Thyroid gland (tissue), 4 donors: ENCODE measurements around the gene KIF3B.
"Not testable (repeated sequence)": the region's sequence is repeated elsewhere in the genome, so short reads cannot be mapped to it uniquely, and the experiment has no call there.

Experiments
- POLR2A ChIP-seq, 2 donors: fragments of 450-650 bp; IDR thresholded peaks; one replicate each; pipeline ENCODE4 v1.6.1; 2017; ENCODE audit warnings: antibody characterized with exemption in 2 of 2, mild to moderate bottlenecking in 2 of 2, moderate library complexity in 1 of 2
- TF ChIP-seq, protein P1 (sequence below), 6 experiments: fragments of 200-600 bp in 3 of 6; fragments of 450-650 bp in 3 of 6; sonication (generic) in 3 of 6; IDR thresholded peaks; one replicate each; pipeline ENCODE4 v1.5.1; 2016 to 2019; ENCODE audit warnings: antibody characterized with exemption in 6 of 6, mild to moderate bottlenecking in 2 of 6, inconsistent platforms in 1 of 6, moderate library complexity in 1 of 6

- TF ChIP-seq, protein P1, sequence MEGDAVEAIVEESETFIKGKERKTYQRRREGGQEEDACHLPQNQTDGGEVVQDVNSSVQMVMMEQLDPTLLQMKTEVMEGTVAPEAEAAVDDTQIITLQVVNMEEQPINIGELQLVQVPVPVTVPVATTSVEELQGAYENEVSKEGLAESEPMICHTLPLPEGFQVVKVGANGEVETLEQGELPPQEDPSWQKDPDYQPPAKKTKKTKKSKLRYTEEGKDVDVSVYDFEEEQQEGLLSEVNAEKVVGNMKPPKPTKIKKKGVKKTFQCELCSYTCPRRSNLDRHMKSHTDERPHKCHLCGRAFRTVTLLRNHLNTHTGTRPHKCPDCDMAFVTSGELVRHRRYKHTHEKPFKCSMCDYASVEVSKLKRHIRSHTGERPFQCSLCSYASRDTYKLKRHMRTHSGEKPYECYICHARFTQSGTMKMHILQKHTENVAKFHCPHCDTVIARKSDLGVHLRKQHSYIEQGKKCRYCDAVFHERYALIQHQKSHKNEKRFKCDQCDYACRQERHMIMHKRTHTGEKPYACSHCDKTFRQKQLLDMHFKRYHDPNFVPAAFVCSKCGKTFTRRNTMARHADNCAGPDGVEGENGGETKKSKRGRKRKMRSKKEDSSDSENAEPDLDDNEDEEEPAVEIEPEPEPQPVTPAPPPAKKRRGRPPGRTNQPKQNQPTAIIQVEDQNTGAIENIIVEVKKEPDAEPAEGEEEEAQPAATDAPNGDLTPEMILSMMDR (IDR thresholded peaks at IDR 0.05) = not testable (repeated sequence)
- TF ChIP-seq POLR2A (IDR thresholded peaks at IDR 0.05) = not testable (repeated sequence)
These were observed 2.3 kb upstream of the KIF3B start for GRCh38 chr20:32275163-32275562.
